Vagina (tissue), 2 donors: ENCODE measurements around the gene MARCHF6. TPM values are rescaled to one million over a fixed set of nuclear protein-coding genes. Genes with fewer than 3 reads are reported as not detected.

Experiments
- DNase-seq, 2 donors: peaks; one replicate each; pipeline ENCODE4 v3.0.0-alpha.2; 2017; ENCODE audit errors: extremely low spot score in 2 of 2
- H3K27ac ChIP-seq: fragments of 200-600 bp; sonication (generic); one replicate; pipeline ENCODE4 v1.5.1; 2019
- H3K27me3 ChIP-seq: fragments of 200-600 bp; sonication (generic); one replicate; pipeline ENCODE4 v1.5.1; 2019
- H3K36me3 ChIP-seq, 2 donors: fragments of 200-600 bp; sonication (generic); one replicate each; pipeline ENCODE4 v1.5.1; 2017 to 2019
- H3K4me1 ChIP-seq: fragments of 200-600 bp; sonication (generic); one replicate; pipeline ENCODE4 v1.5.1; 2019
- H3K4me3 ChIP-seq, 2 donors: fragments of 200-600 bp; sonication (generic); 1 replicate in 1 of 2; 2 replicates in 1 of 2; pipeline ENCODE4 v1.5.1; 2016 to 2019
- H3K9me3 ChIP-seq: fragments of 200-600 bp; sonication (generic); one replicate; pipeline ENCODE4 v1.5.1; 2019
- CTCF ChIP-seq, 3 experiments: fragments of 450-650 bp in 2 of 3; fragments of 200-600 bp in 1 of 3; sonication (generic) in 1 of 3; IDR thresholded peaks; one replicate each; pipeline ENCODE4 v1.5.1; 2017 to 2019; ENCODE audit warnings: antibody characterized with exemption in 3 of 3, mild to moderate bottlenecking in 2 of 3, moderate library complexity in 2 of 3
- POLR2A ChIP-seq, 2 donors: fragments of 450-650 bp; IDR thresholded peaks; one replicate each; pipeline ENCODE4 v1.6.1; 2017; ENCODE audit warnings: antibody characterized with exemption in 2 of 2, mild to moderate bottlenecking in 2 of 2, moderate library complexity in 2 of 2
- POLR2AphosphoS5 ChIP-seq, 2 donors: sonication (generic); formaldehyde crosslinking; IDR thresholded peaks; one replicate each; pipeline ENCODE4 v1.9.0; 2017; ENCODE audit warnings: antibody characterized with exemption in 2 of 2, mild to moderate bottlenecking in 2 of 2, low read depth in 1 of 2; ENCODE audit not compliant: insufficient read depth in 1 of 2
- intact Hi-C: fragments of 100-400 bp; cut with DNase I; formaldehyde crosslinking; loops from one replicate; pipeline ENCODE4 v1.15.1; 2023
- total RNA-seq: library from RNA; depleted of rRNA; stranded (reverse); fragments of >200 nt; gene quantifications from one replicate; pipeline ENCODE4 v1.2.3, GENCODE V29; 2016

Gene MARCHF6
- total RNA-seq, 1 donor from 2014 or later = 68.8 TPM

- Histone ChIP-seq H3K27ac (no peak overlapping the region), H3K9me3 (no peaks in the 10 kb centered on the region), H3K4me1 (peaks cover 17% of the 10 kb centered on the region), H3K36me3 (no peaks in the 10 kb centered on the region), H3K27me3 (no peaks in the 10 kb centered on the region), H3K4me3 (no peak overlapping the region)
- intact Hi-C loops = no loop called here
- TF ChIP-seq POLR2A (IDR thresholded peaks at IDR 0.05) (no peak), CTCF (IDR thresholded peaks at IDR 0.05) (no peak), POLR2AphosphoS5 (IDR thresholded peaks at IDR 0.05; ENCODE audit: insufficient read depth in 1 of 2, low read depth in 1 of 2) (no peak)
- no peak for DNase-seq
These were observed 16.4 kb upstream of the MARCHF6 start for GRCh38 chr5:10337107-10337506.

- Histone ChIP-seq H3K36me3 (no peaks in the 10 kb centered on the region), H3K4me3 (no peak overlapping the region), H3K27me3 (no peaks in the 10 kb centered on the region), H3K27ac (no peak overlapping the region), H3K9me3 (no peaks in the 10 kb centered on the region), H3K4me1 (peaks cover 13% of the 10 kb centered on the region)
- TF ChIP-seq POLR2AphosphoS5 (IDR thresholded peaks at IDR 0.05; ENCODE audit: insufficient read depth in 1 of 2, low read depth in 1 of 2) (no peak), POLR2A (IDR thresholded peaks at IDR 0.05) (no peak), CTCF (IDR thresholded peaks at IDR 0.05) (no peak)
- intact Hi-C loops = no loop called here
- no peak for DNase-seq
These were observed 15.5 kb upstream of the MARCHF6 start for GRCh38 chr5:10337986-10338385.

GRCh38 chr5:10338686-10339057 is 14.8 kb upstream of the MARCHF6 start:
- Histone ChIP-seq H3K27ac (no peak overlapping the region), H3K9me3 (no peaks in the 10 kb centered on the region), H3K4me3 (no peak overlapping the region), H3K27me3 (no peaks in the 10 kb centered on the region), H3K36me3 (no peaks in the 10 kb centered on the region), H3K4me1 (peaks cover 6% of the 10 kb centered on the region)
- no peak for TF ChIP-seq POLR2A (IDR thresholded peaks at IDR 0.05)
- TF ChIP-seq CTCF (IDR thresholded peaks at IDR 0.05) = no peak
- no peak for TF ChIP-seq POLR2AphosphoS5 (IDR thresholded peaks at IDR 0.05; ENCODE audit: insufficient read depth in 1 of 2, low read depth in 1 of 2)
- intact Hi-C loops = no loop called here
- DNase-seq = no peak

- no peak overlapping the region for H3K27ac ChIP-seq
- peaks cover under 1% of the 10 kb centered on the region for H3K4me1 ChIP-seq
- no peak overlapping the region for H3K4me3 ChIP-seq
- H3K9me3 ChIP-seq = no peaks in the 10 kb centered on the region
- intact Hi-C loops = no loop called here
- H3K36me3 ChIP-seq = no peaks in the 10 kb centered on the region
- TF ChIP-seq POLR2AphosphoS5 (IDR thresholded peaks at IDR 0.05; ENCODE audit: insufficient read depth in 1 of 2, low read depth in 1 of 2) (no peak), POLR2A (IDR thresholded peaks at IDR 0.05) (no peak), CTCF (IDR thresholded peaks at IDR 0.05) (no peak)
- no peaks in the 10 kb centered on the region for H3K27me3 ChIP-seq
- DNase-seq = no peak
These were observed 14.3 kb upstream of the MARCHF6 start for GRCh38 chr5:10339058-10339811.

- Histone ChIP-seq H3K4me1 (no peaks in the 10 kb centered on the region), H3K27ac (no peak overlapping the region), H3K9me3 (no peaks in the 10 kb centered on the region), H3K4me3 (no peak overlapping the region), H3K36me3 (no peaks in the 10 kb centered on the region), H3K27me3 (no peaks in the 10 kb centered on the region)
- TF ChIP-seq POLR2AphosphoS5 (IDR thresholded peaks at IDR 0.05; ENCODE audit: insufficient read depth in 1 of 2, low read depth in 1 of 2) = no peak
- TF ChIP-seq CTCF (IDR thresholded peaks at IDR 0.05) = no peak
- TF ChIP-seq POLR2A (IDR thresholded peaks at IDR 0.05) = no peak
- DNase-seq = no peak
- intact Hi-C loops = no loop called here
These were observed 13.5 kb upstream of the MARCHF6 start for GRCh38 chr5:10339958-10340357.
